GM12872 (cell line): ENCODE measurements around the gene RIN3.

Source experiments
- TF ChIP-seq, protein P1 (sequence below): IDR thresholded peaks from 3 replicates; pipeline ENCODE4 v1.5.1; 2011; ENCODE audit warnings: low read depth, mild to moderate bottlenecking, low read length, moderate library complexity; ENCODE audit not compliant: insufficient read depth

The RIN3 gene

DNA sequence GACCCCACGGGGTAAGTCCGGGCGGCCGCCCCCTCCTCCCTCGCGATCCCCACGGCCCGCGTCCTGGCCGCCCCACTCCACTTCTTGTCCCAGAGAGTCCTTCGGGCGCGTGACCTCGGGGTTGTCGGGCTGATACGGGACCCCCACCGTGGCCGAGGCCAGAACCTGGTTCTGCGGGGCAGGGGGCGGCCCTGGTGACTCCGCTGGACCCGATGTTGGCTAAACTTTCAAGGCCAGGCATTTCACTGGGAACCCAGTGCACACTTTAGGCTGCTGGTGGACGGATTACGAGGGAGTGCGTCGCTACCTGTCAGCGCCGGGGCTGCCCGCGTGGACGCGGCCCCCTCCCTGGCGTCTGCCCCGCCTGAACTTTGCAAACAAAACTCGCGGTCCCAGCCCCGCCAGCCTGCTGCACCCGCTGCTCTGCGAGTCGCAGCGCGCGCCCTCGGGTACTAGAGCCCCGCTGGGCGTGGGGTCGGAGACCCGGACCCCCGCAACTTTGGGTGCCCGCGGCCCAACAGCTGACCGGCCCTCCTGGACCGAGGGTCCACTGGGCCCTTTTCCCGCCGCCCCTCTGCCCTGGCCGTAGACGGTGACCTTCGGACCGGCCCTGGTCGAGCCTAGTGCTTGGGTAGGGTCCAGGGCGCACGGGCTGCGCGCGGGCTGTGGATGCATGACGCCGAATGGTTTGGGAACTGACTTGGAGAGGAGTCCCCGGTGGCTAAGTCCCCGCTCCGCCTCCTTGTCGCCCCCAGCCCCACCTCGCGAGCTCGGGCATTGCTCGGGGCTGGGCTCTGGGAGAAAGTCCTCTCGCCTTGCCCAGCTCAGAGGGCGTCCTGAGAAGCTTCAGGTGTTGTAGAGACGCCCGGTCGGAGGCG lies 624 bp downstream of the RIN3 start:
- TF ChIP-seq, protein P1, sequence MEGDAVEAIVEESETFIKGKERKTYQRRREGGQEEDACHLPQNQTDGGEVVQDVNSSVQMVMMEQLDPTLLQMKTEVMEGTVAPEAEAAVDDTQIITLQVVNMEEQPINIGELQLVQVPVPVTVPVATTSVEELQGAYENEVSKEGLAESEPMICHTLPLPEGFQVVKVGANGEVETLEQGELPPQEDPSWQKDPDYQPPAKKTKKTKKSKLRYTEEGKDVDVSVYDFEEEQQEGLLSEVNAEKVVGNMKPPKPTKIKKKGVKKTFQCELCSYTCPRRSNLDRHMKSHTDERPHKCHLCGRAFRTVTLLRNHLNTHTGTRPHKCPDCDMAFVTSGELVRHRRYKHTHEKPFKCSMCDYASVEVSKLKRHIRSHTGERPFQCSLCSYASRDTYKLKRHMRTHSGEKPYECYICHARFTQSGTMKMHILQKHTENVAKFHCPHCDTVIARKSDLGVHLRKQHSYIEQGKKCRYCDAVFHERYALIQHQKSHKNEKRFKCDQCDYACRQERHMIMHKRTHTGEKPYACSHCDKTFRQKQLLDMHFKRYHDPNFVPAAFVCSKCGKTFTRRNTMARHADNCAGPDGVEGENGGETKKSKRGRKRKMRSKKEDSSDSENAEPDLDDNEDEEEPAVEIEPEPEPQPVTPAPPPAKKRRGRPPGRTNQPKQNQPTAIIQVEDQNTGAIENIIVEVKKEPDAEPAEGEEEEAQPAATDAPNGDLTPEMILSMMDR = no peak

DNA sequence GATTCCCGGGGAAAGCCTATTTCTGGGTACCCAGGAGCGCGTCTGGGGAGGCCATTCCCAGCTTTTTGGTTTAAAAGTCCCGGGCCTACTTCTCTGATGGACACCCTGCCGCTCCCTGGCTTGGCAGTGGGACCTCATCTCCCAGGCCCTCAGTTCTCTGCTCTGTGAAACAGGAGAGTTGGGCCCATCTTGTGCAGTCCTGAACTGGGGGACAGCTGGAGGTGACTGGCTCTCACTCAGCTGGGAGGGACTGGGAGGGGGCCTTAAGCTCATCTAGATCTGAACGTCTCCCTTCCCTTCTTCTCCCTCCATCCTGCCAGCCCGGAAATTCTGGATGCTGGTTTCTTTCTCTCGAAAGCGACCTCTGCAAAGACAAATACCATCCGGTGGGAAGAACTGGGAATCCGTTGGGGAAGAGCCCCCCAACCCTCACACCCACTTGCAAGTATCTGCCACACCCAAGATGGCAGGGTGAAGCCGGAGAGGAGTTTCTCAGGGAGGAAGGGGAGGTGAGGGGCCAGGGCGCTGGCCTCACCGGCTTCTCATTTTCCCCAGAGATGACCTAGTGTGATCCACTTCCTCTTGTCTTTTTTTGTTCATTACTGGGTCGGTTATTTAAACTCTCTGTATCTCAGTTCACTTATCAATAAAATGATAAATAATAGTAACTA lies 1.4 kb downstream of the RIN3 start:
- TF ChIP-seq, protein P1 = no peak

DNA sequence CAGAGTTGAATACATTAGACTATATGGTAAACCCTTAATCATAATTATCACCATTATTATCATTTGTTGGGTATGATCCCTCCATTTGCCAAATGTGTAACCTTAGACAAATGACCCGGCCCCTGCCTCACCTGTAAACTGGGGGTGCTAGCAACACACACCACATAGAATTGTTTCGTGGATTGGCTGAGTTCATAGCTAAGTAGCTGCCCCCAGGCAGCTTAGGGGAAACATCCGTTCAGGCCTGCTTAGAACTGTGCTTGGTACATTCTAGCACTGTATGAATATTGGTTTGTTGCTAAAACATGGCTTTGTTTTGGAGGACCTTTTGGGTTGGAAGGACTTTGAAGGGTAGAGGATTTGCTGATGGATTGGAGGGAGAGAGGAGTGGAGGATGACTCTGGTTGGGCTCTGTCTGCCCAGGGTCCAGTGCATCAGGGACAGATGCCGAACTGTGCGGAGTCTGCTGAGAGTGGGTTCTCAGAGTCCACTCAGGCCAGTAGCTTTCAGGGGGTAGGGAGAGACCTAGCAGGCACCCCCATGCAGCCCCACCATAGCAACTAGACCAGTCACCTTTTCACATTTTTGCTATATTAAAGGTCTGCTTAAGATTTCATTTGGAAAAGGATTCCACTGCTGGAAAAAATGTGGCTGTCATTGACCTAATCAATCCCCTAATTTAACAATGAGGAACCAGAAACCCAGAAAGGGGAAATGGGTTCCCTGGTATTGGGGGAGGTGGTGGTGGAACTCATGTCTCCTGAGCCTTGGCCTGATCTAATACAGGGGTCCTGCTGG lies 2.2 kb downstream of the RIN3 start:
- TF ChIP-seq, protein P1 = no peak

DNA sequence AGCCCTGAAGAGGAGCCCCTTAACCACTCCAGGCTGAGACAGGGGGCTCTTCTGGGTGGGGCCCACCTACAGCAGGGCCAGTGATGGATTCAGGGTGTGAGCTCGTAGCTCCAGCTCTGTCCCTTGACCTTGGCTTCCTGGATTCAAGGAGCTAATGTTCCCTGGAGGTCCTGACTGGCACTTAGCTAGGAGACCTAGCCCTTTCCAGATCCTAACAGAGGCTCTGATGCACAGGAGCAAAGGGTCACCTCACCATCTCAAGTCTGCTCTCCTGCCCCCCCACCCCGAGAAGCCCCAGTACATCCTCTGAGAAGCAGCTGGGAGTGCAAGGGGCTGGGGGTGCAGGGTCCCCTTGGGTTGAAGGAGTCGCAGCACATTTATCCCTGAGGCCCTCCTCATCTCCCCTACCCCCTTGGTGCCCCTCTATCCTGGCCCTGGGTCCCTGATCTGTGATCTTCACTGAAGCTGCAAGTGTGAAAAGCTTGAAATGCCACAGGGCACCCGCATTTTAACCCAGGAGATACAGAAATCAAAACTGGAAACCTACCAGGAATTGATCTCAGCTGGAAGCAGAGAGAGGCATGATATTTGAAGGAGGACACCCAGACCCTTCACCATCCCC lies 2.9 kb downstream of the RIN3 start:
- TF ChIP-seq, protein P1 = no peak

DNA sequence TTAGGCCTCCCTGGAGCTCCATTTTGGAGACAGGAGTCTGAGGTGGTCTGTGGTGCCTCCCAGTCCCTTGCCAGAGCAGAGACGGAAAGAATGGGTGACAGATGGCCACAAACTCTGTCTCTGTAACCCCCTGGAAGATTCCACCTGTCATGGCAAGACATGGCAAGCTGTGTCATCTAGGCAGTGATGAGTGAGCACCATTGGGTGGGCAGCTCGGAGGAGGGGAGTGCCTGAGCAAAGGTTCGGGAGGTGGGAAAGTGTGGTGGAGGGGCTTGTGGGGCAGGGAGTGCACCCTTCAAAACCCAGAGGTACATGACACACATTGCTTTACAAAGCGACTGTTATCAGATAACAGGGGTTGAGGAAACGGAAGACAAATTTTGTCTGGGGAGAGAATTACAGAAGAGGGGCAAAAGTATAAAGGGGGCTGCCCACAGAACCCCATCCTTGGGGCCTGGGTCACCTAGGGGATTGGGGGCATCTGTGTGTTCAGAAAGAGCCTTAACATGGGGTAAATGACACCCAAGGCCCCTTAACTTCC lies 3.5 kb downstream of the RIN3 start:
- TF ChIP-seq, protein P1 = no peak

DNA sequence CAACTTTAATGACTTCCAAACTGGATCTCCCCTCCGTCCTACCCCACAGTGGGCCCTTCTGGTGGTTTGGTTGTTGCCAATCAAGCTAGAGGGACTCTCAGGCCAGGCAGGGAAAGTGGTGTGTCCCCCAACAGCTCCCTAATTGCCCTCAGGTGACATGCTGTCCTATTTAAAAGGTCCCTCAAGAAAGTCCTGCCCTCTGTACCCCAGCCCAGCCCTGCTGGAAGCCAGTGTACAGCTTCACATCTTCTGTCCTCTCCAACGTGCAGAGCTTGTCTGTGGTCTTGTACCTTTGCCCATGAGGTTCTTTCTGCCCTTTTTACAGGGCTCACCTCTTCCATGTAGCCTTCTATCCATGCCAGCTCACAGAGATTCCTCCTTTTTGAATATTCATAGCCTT lies 4.2 kb downstream of the RIN3 start:
- TF ChIP-seq, protein P1 = no peak
